NOMO-1 treated with DMSO at 0.1 percent for 48 hours (cell line): Measurements from ENCODE around the gene LRRC30.
"Not testable (repeated sequence)": the region's sequence is repeated elsewhere in the genome, so short reads cannot be mapped to it uniquely, and the experiment has no call there.

Source experiments
- DNase-seq: peaks from one replicate; lab custom pipeline; 2025; ENCODE audit not compliant: unreplicated experiment; lab: John Stamatoyannopoulos, UW

Gene LRRC30

DNA sequence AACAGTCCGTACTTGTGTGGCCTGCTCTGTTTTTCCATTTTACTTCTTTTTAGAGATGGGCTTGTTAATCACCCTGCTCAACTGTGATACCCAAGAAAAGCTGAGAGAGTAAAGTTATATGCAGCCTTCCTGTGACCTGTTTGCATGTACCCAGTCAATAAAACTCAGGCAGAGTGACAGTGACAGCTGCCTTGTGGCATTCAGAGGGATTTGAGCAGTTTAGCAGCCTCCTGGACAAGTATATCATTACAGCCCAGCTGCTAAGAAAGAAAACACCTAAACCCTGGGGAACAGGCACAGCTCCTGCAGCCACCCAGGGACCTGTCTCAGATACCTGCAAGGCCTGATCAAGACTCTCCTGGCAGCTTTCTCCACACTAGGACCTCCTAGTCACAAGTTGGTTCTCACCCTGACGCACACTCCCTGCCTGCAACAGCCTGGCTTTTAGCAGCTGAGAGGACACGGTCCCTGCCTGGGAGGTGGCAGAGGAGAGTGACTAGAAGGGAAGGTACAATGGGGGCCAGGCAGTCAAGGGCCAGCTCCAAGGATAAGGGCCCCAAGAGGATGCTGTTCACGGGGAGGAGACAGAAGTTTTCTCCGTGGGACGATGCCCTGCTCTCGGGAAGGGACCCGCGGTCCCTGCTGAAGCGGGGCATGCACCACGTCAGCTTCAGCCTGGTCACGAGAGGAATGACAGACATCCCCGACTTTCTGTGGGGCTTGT, at the start of gene LRRC30:
Gene LRRC30, plus strand, starts transcription at position 464 of the 724 bp plus-strand sequence. Its CDS starts 50 bp downstream, at position 514.
- DNase-seq, result no peak

DNA sequence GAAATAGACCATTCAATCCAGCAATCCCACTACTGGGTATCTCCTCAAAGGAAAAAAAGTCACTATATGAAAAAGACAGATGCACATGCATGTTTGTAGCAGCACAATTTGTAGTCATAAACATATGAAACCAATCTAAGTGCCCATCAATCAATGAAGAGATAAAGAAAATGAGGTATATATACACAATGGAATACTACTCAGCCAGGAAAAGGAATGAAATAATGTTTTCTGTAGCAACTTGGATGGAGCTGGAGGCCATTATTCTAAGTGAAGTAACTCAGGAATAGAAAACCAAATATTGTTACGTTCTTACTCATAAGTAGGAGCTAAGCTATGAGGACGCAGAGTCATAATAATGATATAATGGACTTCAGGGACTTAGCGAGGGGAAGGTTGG, 45.2 kb upstream of the LRRC30 start:
- DNase-seq, result no peak

DNA sequence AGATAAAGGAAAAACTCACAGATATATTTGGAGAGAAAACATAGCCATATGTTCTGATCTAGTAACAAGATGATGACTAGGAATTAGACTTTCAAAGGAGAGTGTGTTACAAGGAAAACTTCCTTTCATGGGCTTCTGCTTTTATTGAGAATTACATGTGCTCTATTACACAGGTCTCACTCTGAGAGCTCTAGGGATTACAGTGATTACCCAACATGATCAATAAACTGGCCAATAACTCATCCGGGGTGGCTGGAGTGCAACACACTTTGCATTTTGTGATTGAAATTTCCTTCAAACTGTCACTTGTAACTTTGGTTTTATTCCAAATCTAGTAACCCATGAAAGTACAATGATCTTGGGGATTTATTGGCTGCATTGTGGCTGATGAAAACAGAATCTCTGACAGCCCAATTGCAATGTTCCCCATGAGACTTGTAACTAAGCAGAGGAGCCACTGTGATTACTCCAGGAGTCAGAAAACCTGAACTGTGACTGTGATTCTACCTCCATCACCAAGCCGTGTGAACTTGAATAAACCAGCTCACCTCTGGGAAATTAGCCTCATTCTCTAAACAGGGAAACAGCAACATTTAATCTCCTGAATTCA, 40.2 kb upstream of the LRRC30 start:
- DNase-seq, result no peak

DNA sequence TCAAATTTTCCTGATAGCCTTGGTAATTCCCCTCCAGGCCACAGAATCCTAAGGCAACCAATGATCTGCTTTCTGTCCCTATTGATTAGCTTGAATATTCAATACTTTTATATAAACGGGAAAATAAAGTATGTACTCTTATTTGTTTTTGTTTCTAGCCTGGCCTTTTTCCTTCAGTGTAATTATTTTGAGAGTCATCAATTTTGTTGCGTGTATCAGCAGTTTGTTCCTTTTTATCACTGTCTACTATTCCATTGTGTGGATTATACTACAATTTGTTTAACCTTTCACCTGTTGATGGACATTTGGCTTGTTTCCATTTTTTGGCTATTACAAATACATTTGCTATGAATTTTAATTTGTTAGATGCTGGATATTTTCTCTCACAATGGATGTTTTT, 39.2 kb upstream of the LRRC30 start:
- no peak for DNase-seq

DNA sequence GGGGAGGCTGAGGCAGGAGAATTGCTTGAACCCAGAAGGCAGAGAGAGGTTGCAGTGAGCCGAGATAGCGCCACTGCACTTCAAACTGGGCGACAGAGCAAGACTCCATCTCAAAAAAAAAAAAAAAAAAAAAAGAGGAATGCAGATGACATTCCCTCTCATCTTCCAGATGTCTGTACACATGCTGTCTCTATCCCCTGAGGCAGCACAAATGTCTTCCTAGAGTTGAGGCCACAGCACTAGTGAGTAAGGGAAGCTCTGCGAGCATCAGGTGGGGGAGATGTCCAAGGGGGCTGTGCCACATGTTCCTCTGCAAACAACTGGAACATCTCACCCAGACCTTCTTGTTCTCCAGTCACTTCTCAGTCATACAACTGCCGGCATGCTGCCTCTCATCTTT, 35.6 kb upstream of the LRRC30 start:
- DNase-seq, result no peak

DNA sequence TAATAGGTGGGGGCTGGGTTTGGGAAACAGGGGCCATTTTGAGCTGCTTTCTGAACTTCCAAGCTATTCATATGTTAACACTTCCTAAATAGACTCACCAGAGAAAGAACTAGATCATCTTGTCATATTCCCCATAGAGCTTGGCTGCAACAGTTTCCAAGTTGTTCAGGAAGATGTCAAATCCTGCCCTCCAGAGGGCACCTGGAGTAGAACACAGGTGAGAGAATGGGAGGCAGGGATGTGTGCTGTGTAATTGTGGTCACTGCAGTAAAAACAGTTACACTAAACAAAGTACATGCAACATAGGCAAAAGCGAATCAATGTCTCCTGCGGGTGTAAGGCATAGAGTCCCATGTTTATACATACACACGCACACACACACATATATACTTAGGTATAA, 34.5 kb upstream of the LRRC30 start:
- DNase-seq, result no peak

DNA sequence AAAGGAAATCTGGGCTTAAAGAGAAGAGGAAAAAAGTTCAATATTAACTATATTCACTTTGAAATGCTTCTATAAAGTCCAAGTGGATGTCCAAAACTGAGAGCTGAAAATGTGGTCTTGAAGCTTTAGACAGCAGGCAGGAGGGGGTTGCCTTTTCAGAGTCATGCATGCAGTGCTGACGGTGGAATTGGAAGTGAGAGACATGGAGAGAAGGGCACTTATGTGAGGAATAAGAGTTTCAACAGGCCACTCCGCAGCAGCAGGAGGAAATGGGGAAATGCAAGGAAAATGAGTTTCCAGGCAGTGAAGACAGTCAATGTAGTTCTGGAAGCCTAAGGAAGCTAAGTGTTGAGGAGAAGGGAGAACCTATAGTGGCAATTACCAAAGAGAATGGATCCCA, 33.0 kb upstream of the LRRC30 start:
- DNase-seq, result no peak

DNA sequence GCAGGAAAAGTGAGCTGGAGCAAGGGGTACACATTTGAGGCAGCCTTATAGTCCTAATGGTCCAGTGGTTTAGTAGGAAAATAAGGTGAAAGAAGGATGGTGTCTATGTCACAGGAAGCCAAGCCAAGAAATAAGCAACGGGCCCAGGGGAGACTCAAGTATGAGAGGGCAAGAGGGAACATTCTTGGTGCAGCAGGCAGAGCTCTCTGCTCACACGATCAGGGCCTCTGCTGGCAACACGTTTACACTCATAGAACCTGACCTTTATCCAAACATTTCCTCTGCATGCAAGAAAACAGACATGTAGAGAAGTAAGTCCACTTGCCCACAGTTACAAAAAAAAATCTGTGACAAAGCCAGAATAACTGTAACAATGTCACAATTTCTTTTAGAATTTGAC, 32.6 kb upstream of the LRRC30 start:
- DNase-seq, result no peak

DNA sequence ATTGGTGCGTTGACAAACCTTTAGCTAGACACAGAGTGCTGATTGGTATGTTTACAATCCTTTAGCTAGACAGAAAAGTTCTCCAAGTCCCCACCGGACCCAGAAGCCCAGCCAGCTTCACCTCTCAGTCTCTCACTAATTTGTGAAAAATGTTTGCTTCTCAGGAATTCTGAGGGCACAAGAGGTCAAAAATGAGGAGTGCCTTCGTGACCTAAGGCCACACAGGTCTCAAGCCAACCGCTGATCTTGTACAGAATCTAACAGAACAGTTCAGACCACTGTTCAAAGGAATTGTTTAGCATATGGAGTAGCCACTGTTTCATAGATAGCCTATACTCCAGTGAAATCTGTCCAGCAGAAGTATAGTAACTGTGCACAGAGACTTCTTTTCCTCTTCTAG, 29.8 kb upstream of the LRRC30 start:
- DNase-seq, result no peak

DNA sequence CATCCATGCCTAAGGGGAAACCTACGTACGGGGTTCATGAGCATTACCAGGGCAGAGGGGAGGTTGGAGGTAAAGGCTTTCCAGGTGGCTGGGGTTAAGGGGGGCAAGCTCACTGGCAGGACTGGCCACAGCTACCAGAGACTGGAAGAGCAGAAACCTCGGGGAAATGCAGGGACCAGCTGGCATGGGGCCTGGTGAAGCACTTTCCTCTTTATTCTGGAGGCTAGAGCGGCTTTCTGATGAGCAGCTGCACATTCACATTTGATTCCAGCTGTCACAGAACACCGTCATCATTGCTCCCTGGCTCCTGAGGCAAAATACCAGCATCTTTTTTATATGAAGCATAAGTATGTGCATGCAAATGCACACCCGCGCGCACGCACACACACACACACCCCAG, 28.7 kb upstream of the LRRC30 start:
- no peak for DNase-seq

DNA sequence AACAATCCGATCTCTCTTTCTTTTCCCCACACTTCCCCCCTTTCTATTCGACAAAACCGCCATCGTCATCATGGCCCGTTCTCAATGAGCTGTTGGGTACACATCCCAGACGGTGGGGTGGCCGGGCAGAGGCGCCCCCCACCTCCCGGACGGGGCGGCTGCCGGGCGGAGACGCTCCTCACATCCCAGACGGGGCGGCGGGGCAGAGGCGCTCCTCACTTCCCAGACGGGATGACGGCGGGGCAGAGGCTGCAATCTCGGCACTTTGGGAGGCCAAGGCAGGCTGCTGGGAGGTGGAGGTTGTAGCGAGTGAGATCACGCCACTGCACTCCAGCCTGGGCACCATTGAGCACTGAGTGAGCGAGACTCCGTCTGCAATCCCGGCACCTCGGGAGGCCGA, 27.3 kb upstream of the LRRC30 start:
- DNase-seq, result not testable (repeated sequence)

DNA sequence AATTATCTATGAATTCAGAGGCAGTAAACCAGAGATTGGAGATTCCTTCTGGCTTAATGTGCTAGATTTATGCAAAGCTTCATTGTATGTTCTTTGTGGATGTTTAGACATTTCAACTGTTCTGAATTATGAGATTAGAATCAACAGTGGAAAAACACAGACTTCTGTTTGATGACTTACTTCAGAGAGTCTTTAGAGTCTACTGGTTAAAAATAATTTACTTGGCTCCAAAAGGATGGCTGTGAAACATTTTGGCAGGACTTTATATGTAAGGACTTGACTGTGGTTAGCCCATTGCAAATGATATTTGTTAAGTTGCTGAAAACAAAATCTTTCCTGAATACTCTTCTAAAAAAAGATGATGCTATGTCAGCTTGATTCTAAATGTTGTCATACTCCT, 25.5 kb upstream of the LRRC30 start:
- no peak for DNase-seq

DNA sequence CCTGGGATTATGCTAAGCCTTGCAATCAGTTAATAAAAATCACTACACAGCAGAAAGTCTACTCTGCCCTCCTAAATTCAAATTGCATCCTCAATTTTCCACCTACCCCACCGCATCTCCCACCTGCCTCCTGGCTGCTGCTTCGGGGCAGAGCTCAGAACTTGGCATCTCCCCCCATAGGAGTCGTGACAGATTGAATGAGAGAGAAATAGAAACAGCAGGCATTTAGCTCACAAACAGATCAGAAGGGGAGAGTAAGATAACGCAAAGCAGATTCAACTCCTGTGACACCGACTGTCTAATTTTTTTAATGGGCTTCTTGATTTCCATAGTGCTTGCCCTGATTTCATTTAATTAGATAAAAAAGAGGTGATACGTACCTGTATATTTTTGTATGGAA, 24.7 kb upstream of the LRRC30 start:
- DNase-seq, result no peak

DNA sequence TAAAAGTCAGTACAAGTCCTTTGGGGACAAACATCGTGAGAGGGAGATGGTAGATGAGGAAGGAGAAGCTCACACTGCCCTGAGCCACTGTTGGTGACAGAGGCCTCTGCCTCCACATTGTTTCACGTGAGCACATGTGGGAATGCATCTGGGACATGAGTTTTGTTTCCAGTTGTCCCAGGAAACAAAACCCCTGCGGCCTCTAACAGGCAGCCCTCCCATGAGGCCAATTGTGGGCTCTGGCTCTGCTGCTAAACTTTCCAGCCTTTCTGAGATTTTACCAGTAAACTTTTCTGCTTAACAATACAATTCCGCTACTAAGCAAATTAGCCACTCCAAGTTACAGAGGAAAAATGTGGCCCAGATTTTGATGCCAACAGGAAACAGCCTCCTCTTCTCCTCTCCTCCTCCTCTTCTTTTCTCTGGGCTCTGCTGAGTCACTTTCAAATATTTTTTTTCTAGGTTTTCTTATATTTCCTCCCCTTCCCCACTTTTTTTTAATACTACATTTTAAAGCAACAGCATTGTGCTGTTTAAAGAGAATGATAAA, 23.4 kb upstream of the LRRC30 start:
- DNase-seq, result no peak

DNA sequence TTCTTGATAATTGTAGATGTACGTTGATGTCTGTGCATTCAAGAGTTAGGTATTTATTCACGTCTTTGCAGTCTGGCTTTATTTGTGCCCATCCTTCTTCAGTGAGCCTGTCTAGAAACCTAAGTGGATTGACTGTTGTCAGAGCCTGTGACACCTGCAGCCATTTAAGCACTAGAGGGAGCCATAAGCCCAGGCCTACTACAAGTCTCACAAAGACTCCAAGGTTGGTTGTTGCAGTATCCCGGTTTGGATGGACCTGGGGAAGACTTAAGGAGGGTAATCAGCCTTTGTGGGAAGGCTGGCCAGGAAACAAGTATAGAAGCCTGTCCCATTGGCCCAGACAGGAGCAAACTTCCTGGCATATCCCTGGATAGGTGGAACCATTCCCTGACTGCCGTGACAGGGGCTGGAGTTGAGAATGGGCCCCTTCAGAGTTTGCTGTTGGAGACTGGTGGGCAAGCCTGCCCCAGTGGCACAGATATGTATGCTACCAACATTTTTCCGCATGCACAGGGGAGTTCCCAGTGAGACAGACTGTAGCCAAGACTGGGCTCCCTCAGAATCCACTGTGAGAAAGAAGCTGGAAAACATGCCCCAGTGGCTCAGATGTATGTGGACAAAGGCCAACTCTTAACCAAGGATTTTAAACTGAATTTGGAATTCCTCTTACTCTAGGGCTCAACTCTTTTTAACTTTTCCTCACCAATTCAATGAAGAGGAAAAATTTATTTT, 9.3 kb upstream of the LRRC30 start:
- peak; percentile 23 for DNase-seq

DNA sequence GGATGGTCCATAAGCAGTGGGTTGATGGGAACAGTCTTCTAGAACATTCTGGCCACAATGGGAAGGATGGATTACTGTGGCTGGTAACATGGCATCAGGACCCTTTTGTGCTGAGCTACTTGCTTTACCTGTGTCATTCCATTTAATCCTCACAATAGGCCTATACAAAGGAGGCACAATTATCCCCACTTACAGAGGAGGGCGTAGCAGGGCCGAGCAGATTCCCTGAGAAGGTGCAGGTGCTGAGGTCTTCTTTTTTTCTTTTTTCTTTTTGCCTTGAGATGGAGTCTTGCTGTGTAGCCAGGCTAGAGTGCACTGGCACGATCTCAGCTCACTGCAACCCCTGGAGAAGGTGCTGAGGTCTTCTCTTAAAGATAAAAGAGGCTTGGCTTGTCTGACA, 6.7 kb upstream of the LRRC30 start:
- DNase-seq, result no peak

DNA sequence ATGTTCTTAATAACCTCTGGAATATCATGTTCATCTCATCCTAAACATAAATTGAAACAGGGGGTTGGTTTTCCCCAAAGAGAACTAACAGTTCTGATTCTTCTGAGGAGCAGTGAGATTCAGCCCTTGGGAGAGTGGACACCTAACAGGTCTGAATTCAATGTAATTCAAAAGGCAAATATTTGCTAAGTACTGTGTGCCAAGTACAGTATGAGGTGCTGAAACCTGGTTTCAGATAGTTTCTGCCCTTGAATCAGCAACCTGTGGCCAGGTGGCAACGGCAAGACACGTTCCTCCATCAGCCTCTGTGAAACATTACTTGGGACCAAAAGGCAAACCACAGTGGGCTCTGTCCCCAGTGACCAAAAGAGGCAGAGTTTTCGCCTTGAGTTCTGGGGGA, 1.3 kb downstream of the LRRC30 start:
- DNase-seq, result no peak

DNA sequence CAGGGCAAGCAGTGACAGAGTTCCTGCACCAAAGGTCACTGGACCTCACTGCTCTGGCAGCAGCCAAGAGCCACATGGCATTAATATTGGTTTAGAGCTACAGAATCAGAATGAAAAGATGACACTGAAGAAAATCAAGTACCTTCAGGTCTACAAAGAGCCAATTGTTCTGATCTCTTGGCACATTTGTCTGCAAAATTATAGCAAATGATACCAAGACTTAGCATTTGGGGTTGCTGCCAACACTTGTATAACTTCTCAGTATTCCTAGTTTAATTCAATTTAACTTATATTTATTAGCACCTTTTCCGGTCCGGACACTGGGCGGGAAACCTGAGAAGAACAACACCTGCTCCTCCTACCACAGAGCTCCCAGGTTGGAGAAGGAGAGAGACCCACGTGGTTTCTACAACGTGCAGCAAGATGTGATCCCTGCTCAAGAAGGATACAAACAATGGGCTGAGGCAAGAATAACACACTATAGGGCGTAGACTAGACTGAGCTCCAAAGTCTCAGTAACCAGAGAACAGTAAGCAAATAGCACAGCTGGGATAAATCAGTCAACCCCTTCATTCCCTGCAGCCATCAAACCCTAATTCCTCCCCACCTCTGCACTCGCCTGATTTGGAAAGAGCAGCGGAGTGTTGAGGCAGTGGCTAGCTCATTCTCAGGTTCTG, 2.4 kb downstream of the LRRC30 start:
- no peak for DNase-seq

DNA sequence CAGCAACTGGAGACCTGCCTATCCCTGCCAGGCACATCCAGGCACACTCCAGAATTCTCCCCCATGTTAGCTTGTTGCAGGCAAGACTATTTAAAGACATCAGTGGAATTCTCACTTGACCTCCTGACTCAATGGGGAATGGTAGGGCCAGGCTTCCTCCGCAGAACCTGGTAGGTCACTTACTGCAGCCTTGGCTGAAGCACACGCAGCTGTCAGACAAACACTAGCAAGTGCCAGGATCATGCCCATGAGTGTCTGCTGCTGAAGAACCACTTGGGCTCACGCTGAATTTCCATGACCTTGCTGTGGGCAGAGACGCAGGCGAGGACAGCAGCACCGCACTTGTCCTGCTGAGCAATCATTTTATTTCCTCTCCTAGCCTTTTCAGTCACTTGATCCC, 3.2 kb downstream of the LRRC30 start:
- DNase-seq, result no peak

DNA sequence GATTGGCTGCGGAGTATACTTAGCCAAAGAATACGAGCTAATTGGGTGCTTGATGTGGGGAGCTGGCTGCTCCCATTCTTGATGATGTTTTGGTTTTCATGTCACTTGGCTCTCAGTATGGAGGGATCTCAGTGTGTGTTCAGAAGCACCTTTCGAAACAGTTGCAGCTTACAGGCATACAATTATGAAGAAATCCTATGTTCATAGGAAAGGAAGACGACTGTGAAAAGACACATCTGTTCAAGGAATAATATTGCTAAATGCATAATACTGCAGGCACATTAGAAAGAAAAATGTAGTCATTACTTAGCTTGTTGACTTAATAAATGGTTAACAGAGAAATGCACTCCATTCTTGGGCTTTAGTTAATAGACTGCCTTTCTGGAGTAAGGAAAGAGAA, 4.1 kb downstream of the LRRC30 start:
- no peak for DNase-seq

DNA sequence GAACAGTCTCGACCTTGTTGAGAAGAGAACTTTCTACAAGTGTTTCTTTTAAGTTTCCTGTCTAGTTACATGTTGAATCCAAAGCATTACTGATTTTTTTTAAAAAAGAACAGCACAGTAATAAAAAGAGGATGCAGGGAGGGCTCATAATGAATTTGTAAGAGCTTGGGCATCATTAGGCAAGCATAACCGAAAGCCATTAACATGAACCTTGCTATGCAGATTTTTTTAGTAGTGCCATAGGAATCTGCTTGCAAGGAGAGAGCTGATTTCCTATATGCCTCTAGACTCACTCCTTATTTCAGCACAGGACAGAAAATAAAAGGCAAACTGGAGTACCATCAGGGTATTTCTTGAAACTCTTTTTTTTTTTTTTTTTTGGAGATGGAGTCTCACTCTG, 5.2 kb downstream of the LRRC30 start:
- DNase-seq, result no peak

DNA sequence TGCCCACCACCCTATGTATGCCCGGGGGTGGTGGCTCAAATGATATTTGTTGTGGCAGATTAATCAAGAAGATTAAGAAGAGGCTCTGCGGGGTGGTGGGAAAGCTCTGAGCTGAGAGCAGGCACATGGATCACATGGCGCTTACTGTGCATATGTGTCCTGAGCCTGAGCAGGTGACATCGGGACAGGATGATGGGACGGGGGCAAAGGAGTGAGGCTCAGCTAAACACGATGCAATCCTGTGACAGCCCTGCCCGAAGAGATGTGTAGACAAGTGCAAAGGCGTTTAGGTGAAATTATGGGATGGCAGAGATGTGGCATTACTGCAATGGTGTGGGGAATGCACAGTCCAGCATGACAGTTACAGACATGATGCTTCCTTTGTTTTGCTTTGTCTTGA, 6.0 kb downstream of the LRRC30 start:
- DNase-seq, result no peak
